ENCODE results near the gene PAPPA. TPM values are rescaled to one million over a fixed set of nuclear protein-coding genes. Genes with fewer than 3 reads are reported as not detected.

PAPPA gene
- total and polyA plus RNA-seq, 9 donors, result 0.61 to 5.5 (median 2.6) TPM

- H3K36me3 ChIP-seq, result no peaks in the 10 kb centered on the region
- H3K4me1 ChIP-seq (ENCODE audit: insufficient read depth), result no peaks in the 10 kb centered on the region
- H3K27me3 ChIP-seq, result no peaks in the 10 kb centered on the region
- DNase-seq, result no peak
- no peak for TF ChIP-seq POLR2A (IDR thresholded peaks at IDR 0.05)
- no peak for TF ChIP-seq CTCF (IDR thresholded peaks at IDR 0.05)
- no peak for TF ChIP-seq EP300 (IDR thresholded peaks at IDR 0.05)
- H3K9me3 ChIP-seq, result no peaks in the 10 kb centered on the region
- H3K27ac ChIP-seq, result no peak overlapping the region
- H3K4me3 ChIP-seq, result no peak overlapping the region
- intact Hi-C loops (cut with DNase I), result no loop called here
Observed at GRCh38 chr9:116168231-116168630, 14.6 kb downstream of the PAPPA start.

DNA sequence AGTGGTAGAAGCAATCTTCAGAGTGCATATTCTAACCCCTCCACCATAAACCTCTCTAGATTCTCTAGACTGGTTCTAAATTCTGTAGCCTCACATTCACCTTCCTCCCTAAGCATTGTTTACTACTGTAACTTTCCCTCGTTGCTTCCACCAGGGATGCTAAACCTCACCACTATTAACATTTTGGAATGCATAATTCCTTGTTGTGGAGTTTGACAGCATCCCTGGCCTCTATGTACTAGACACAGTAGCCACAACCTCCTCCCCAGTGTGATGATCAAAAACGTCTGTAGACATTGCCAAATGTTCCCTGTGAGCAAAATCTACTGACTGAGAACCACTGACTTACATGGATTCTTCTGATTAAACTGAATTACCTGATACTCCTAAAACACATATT, 18.6 kb downstream of the PAPPA start:
- DNase-seq, result no peak
- Histone ChIP-seq H3K36me3 (no peaks in the 10 kb centered on the region), H3K27ac (no peak overlapping the region), H3K4me3 (no peak overlapping the region), H3K27me3 (no peaks in the 10 kb centered on the region), H3K9me3 (no peaks in the 10 kb centered on the region), H3K4me1 (ENCODE audit: insufficient read depth) (no peaks in the 10 kb centered on the region)
- 32 to 39% (median 38%) methylated on average over 2 of the region's 2 CpGs for WGBS, 3 donors
- no peak for TF ChIP-seq EP300 (IDR thresholded peaks at IDR 0.05)
- no peak for TF ChIP-seq CTCF (IDR thresholded peaks at IDR 0.05)
- TF ChIP-seq POLR2A (IDR thresholded peaks at IDR 0.05), result no peak
- intact Hi-C loops (cut with DNase I), result loop anchor here in 1 of 4 donors (10.0 kb wide), 1 partner anchor 53 kb away; no protein-coding TSS in a partner anchor

- intact Hi-C loops (cut with DNase I), result loop anchor here in 1 of 4 donors (10.0 kb wide), 1 partner anchor 50 kb away; no protein-coding TSS in a partner anchor
Observed at GRCh38 chr9:116174347-116174746, 20.8 kb downstream of the PAPPA start.

GRCh38 chr9:116175614-116176013, 22.0 kb downstream of the PAPPA start:
- no peak for DNase-seq
- intact Hi-C loops (cut with DNase I), result loop anchor here in 1 of 4 donors (10.0 kb wide), 1 partner anchor 49 kb away; no protein-coding TSS in a partner anchor
- 32 to 57% (median 44%) methylated on average over 1 of the region's 1 CpG for WGBS, 3 donors

More at GRCh38 chr9:116174347-116174746, 20.8 kb downstream of the PAPPA start:
- TF ChIP-seq CTCF (IDR thresholded peaks at IDR 0.05), result no peak
- H3K36me3 ChIP-seq, result no peaks in the 10 kb centered on the region
- H3K27me3 ChIP-seq, result no peaks in the 10 kb centered on the region
- no peak for DNase-seq
- no peak overlapping the region for H3K27ac ChIP-seq
- H3K4me3 ChIP-seq, result no peak overlapping the region
- no peaks in the 10 kb centered on the region for H3K4me1 ChIP-seq (ENCODE audit: insufficient read depth)
- no peaks in the 10 kb centered on the region for H3K9me3 ChIP-seq
- 40 to 53% (median 43%) methylated on average over 1 of the region's 1 CpG for WGBS, 3 donors

More at GRCh38 chr9:116175614-116176013, 22.0 kb downstream of the PAPPA start:
- Histone ChIP-seq H3K27ac (no peak overlapping the region), H3K9me3 (no peaks in the 10 kb centered on the region), H3K4me1 (ENCODE audit: insufficient read depth) (no peaks in the 10 kb centered on the region), H3K27me3 (no peaks in the 10 kb centered on the region), H3K4me3 (no peak overlapping the region), H3K36me3 (no peaks in the 10 kb centered on the region)
- TF ChIP-seq CTCF (IDR thresholded peaks at IDR 0.05) (no peak), POLR2A (IDR thresholded peaks at IDR 0.05) (no peak), EP300 (IDR thresholded peaks at IDR 0.05) (no peak)
